Measurements from ENCODE around the gene KDM2A.
"Not testable (repeated sequence)": the region's sequence is repeated elsewhere in the genome, so short reads cannot be mapped to it uniquely, and the experiment has no call there.

KDM2A gene

DNA sequence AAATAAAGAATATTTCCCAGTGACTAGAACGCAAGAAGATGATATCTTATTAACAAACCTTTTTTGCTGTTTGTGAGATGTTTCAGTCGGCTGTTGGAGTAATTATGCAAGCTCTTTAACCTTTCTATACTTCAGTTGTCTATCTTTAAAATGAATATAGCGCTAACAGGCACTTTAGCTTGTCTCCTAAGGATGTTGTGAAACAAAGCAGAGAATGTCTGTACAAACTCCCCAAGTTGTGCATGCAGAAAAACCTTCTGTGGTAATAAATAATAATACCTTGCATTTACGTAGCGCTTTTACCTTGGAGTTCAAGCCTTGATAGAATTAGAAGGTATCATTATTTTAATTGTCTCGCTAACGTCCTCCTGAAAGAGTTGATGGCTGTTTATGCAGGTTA is 1.9 kb upstream of the KDM2A start:
- H3K27ac ChIP-seq, result no peak overlapping the region

DNA sequence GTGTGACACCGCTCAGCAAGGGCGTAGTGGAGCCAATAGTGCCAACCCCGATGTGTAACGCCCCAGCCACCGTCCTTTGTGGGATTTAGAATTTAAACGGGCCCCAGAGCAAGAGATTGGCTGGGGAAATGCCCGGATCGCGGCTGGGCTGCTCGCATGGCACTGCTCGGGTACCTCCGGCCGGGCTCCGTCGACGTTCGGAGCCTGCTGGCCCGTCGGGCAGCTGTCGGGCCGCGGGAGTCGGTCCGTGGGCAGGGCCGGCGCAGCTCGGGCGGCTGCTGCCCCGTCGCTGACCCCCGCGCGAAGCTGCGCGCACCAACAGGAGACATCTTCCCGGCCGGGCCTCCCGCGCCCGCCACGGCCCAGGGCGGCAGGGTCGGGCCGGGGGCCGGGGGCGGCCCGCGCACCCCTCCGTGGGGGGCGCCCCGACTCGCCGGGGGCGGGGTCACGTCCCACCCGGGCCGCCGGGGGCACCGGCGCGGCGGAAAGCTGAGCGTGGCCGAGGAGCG is 1.3 kb upstream of the KDM2A start:
- Histone ChIP-seq H3K27me3 (peaks cover 34% of the 10 kb centered on the region), H3K9me3 (no peaks in the 10 kb centered on the region), H3K4me3 (peak overlapping the region; percentile 76), H3K9ac (peak overlapping the region; percentile 89), H3K27ac (peak overlapping the region; percentile 93), H4K20me1 (peaks cover 35% of the 10 kb centered on the region), H3K4me2 (peak overlapping the region; percentile 98), H3K4me1 (peaks cover 24% of the 10 kb centered on the region), H3K36me3 (peaks cover 4% of the 10 kb centered on the region; the same call in 1 of the 2 replicates)
- TF ChIP-seq Cebpa-rat (IDR thresholded peaks at IDR 0.05), result no peak

More for the DNA sequence above, 1.9 kb upstream of the KDM2A start:
- Histone ChIP-seq H3K36me3 (peaks cover 1% of the 10 kb centered on the region; the same call in 1 of the 2 replicates), H3K9me3 (no peaks in the 10 kb centered on the region), H3K27me3 (peaks cover 34% of the 10 kb centered on the region), H3K4me1 (peaks cover 19% of the 10 kb centered on the region), H3K4me2 (peak overlapping the region; percentile 98), H4K20me1 (peaks cover 30% of the 10 kb centered on the region), H3K9ac (peak overlapping the region; percentile 89; the same call in 1 of the 2 replicates), H3K4me3 (peak overlapping the region; percentile 76; the same call in 1 of the 2 replicates)
- TF ChIP-seq Cebpa-rat (IDR thresholded peaks at IDR 0.05), result no peak

DNA sequence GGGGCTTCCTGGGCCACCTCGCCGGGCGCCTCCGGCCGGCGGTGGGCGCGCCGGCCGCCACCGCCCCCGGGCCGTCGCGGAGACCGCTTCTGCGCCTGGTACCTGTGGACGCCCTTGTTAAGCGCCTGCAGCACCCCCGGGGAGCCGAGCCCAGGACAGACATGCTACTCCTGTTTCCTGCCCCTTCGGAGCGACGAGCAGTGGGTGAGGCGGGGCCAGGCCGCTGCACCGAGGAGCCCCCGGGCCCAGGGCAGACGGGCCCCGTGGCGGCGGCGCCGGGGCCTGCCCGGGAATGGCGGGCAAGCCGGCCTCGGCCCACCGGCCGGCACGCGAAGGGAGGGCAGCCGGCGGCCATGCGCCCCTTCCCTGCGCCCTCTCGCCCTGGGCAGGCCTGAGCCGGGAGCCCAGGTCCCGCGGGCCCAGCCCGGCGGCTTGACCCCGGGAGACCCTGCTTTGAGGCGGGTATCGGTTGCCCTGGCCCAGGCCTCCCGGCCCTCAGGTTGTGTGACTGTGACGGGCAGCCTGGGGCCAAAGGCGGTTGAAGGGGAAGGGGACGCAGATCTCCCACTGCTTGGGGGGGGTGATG is 789 bp upstream of the KDM2A start:
- H3K27ac ChIP-seq, result peak overlapping the region; percentile 93
- H3K9ac ChIP-seq, result peak overlapping the region; percentile 89
- peaks cover 41% of the 10 kb centered on the region for H4K20me1 ChIP-seq
- H3K27me3 ChIP-seq, result peaks cover 34% of the 10 kb centered on the region
- peaks cover 30% of the 10 kb centered on the region for H3K4me1 ChIP-seq
- H3K9me3 ChIP-seq, result no peaks in the 10 kb centered on the region
- H3K36me3 ChIP-seq, result peaks cover 9% of the 10 kb centered on the region; the same call in 1 of the 2 replicates
- no peak for TF ChIP-seq Cebpa-rat (IDR thresholded peaks at IDR 0.05)
- H3K4me3 ChIP-seq, result peak overlapping the region; percentile 76
- H3K4me2 ChIP-seq, result peak overlapping the region; percentile 98

DNA sequence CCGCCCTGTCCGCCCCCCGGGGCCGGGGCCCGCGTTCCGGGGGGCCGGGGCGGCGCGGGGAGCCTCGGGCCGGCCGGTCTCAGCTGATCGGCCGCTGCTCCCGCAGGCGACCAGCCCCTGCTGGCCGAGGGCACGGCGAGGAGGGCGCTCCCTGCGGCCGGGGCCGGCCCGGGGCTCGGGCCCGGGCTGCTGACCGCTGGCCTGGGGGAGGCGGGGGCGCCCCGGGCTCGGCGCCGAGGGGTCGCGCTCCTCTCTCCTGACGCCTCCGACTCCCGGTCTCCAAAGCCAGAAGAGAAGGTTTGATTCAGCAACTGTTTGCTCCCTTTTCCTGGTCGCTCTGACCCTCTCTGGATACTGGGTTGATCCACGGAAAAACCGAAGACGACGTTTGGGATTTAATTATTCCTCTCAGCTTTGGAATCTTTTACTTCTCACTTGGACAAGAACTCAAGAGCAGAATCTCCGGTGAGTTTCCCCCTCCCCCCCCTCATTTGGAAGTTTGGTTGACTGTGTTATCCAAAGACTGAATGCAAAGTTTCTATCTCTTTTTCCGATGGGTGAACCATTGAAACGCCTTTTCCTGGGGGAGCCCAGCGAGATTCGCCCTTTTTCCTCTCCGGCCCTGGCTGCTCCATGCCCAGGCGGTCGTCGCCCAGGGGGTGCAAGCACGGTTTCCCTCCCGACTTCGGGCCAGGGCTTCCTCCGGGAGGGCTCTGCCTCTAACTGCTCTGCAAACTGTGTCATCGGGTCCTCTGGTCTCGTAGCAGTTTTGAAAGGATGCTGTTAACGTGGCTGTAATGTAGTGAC is 725 bp downstream of the KDM2A start:
- H3K27ac ChIP-seq, result peak overlapping the region; percentile 98
- H3K27me3 ChIP-seq, result peaks cover 34% of the 10 kb centered on the region
- no peak for TF ChIP-seq Cebpa-rat (IDR thresholded peaks at IDR 0.05)
- no peaks in the 10 kb centered on the region for H3K9me3 ChIP-seq
- peaks cover 37% of the 10 kb centered on the region for H3K4me1 ChIP-seq
- H4K20me1 ChIP-seq, result peaks cover 56% of the 10 kb centered on the region
- H3K4me3 ChIP-seq, result peak overlapping the region; percentile 100
- peak overlapping the region; percentile 98 for H3K9ac ChIP-seq
- peaks cover 25% of the 10 kb centered on the region for H3K36me3 ChIP-seq
- H3K4me2 ChIP-seq, result peak overlapping the region; percentile 75

DNA sequence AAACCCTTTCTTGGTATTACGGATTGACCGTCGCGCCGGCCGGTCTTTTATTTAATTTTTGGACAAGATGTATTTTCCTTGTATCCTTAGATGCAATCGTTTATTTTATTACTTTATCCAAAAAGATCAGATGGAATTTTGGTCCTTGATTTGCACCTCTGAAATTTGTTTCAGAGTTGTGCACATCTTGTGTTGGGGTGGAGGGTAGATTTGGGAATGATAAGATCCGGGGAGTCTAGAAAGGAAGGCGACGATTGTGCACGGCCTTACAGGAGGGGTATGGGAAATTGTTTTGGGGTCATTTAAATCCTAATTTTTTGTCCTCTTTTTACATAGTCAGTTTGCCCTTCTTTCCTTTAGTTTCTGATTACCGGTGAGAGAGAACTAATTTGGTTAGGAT is 1.4 kb downstream of the KDM2A start:
- H3K9me3 ChIP-seq, result no peaks in the 10 kb centered on the region
- no peak for TF ChIP-seq Cebpa-rat (IDR thresholded peaks at IDR 0.05)
- H3K36me3 ChIP-seq, result peaks cover 31% of the 10 kb centered on the region
- peak overlapping the region; percentile 100 for H3K4me3 ChIP-seq
- peaks cover 30% of the 10 kb centered on the region for H3K27me3 ChIP-seq
- peak overlapping the region; percentile 75 for H3K4me2 ChIP-seq
- H3K4me1 ChIP-seq, result peaks cover 37% of the 10 kb centered on the region
- peak overlapping the region; percentile 98 for H3K27ac ChIP-seq
- peaks cover 63% of the 10 kb centered on the region for H4K20me1 ChIP-seq
- H3K9ac ChIP-seq, result peak overlapping the region; percentile 98

- TF ChIP-seq Cebpa-rat (IDR thresholded peaks at IDR 0.05), result no peak
- Histone ChIP-seq H4K20me1 (peaks cover 69% of the 10 kb centered on the region), H3K9ac (peak overlapping the region; percentile 98), H3K4me3 (peak overlapping the region; percentile 100), H3K27ac (peak overlapping the region; percentile 98), H3K4me2 (peak overlapping the region; percentile 75), H3K9me3 (no peaks in the 10 kb centered on the region), H3K4me1 (peaks cover 38% of the 10 kb centered on the region), H3K36me3 (peaks cover 38% of the 10 kb centered on the region), H3K27me3 (peaks cover 24% of the 10 kb centered on the region)
Measured at GRCh38 chr11:67120881-67121710, 2.0 kb downstream of the KDM2A start.

GRCh38 chr11:67123801-67124200 is 4.7 kb downstream of the KDM2A start:
- not testable (repeated sequence) for H3K27ac ChIP-seq, H3K4me3 ChIP-seq, H3K27me3 ChIP-seq, H3K9me3 ChIP-seq, H3K9ac ChIP-seq
- H4K20me1 ChIP-seq, result peaks cover 96% of the 10 kb centered on the region
- peaks cover 64% of the 10 kb centered on the region for H3K36me3 ChIP-seq
- H3K4me2 ChIP-seq, result 0 out of 2 replicates have a peak overlapping the region, but pooled peaks have one; percentile 8
- H3K4me1 ChIP-seq, result peaks cover 29% of the 10 kb centered on the region

DNA sequence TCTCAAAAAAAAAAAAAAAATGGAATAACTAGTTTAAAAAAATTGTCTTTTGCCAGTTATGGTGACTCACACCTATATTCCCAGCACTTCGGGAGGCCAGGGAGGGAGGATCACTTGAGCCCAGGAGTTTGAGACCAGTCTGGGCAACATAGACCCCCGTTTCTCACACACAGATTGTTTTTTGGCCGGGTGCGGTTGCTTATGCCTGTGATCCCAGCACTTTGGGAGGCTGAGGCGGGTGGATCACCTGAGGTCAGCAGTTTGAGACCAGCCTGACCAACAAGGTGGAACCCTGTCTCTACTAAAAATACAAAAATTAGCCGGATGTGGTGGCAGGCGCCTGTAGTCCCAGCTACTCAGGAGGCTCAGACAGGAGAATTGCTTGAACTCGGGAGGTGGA is 7.2 kb downstream of the KDM2A start:
- H4K20me1 ChIP-seq, result peaks cover 100% of the 10 kb centered on the region
- not testable (repeated sequence) for H3K4me2 ChIP-seq

DNA sequence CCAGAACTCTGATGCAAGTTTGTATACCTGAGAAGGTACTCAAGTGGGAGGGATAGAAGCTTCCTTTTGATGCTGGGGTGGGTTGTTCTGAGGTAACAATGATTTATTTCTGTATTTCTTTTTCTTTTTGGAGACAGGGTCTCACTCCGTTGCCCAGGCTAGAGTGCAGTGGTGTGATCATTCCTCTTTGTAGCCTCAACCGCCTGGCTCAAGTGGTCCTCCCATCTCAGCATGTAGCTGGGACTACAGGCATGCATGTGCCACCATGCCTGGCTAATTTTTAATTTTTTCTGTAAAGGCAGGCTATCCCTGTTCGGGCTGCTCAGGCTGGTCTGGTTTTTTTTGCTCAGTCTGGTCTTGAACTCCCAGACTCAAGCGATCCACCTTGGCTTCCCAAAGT is 7.9 kb downstream of the KDM2A start:
- H3K9me3 ChIP-seq, result no peaks in the 10 kb centered on the region
- peaks cover 100% of the 10 kb centered on the region for H4K20me1 ChIP-seq
- peaks cover 96% of the 10 kb centered on the region for H3K36me3 ChIP-seq
- no peak overlapping the region for H3K9ac ChIP-seq
- no peak overlapping the region for H3K27ac ChIP-seq
- no peak overlapping the region for H3K4me2 ChIP-seq
- no peak for TF ChIP-seq Cebpa-rat (IDR thresholded peaks at IDR 0.05)
- peaks cover 24% of the 10 kb centered on the region for H3K4me1 ChIP-seq
- no peaks in the 10 kb centered on the region for H3K27me3 ChIP-seq
- no peak overlapping the region for H3K4me3 ChIP-seq

More for the DNA sequence above, 7.2 kb downstream of the KDM2A start:
- not testable (repeated sequence) for H3K27me3 ChIP-seq, H3K4me3 ChIP-seq, H3K27ac ChIP-seq, H3K9ac ChIP-seq, H3K9me3 ChIP-seq
- H3K36me3 ChIP-seq, result peaks cover 88% of the 10 kb centered on the region
- peaks cover 29% of the 10 kb centered on the region for H3K4me1 ChIP-seq

DNA sequence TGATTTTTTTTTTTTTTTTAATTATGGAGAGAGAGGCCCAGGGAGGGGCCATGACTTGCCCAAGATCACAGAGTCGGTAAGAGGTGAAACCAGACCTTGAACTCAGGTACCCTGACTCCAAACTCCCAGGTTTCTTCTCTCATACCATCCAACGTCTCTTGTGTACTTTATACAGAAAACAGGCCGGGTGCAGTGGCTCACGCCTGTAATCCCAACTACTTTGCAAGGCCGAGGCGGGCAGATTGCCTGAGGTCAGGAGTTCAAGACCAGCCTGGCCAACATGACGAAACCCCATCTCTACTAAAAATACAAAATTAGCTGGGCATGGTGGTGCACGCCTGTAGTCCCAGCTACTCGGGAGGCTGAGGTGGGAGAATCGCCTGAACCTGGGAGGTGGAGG is 11.8 kb downstream of the KDM2A start:
- Histone ChIP-seq H3K36me3 (peaks cover 99% of the 10 kb centered on the region), H4K20me1 (peaks cover 100% of the 10 kb centered on the region)
- not testable (repeated sequence) for H3K4me1 ChIP-seq, H3K27me3 ChIP-seq, H3K27ac ChIP-seq, H3K4me2 ChIP-seq, H3K9me3 ChIP-seq, H3K4me3 ChIP-seq, H3K9ac ChIP-seq
